Hematopoietic multipotent progenitor cell treated with erythropoietin and hydrocortisone succinate and interleukin-3 and kit ligand, for 8 days (in vitro differentiated cells): ENCODE results near the gene OR1I1.

ENCODE experiments used
- DNase-seq: peaks from one replicate; pipeline ENCODE4 v3.0.0-alpha.2; 2015

Gene OR1I1

DNA sequence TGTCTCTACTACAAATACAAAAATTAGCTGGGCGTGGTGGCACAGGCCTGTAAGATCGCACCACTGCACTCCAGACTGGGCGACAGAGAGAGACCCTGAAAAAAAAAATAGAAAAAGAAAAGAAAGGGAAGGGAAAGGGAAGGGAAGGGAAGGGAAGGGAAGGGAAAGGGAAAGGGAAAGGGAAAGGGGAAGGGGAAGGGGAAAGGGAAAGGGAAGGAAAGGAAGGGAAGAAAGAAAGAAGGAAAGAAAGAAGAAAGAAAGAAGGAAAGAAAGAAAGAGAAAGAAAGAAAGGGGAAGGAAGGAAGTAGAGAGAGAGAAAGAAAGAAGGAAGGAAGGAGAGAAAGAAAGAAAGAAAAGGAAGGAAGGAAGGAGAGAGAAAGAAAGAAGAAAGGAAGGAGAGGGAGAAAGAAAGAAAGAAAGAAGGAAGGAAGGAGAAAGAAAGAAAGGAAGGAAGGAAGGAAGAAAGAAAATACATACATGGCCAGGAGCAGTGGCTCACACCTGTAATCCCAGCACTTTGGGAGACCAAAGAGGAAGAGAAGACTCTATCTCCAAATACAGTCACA, 17.1 kb downstream of the OR1I1 start:
- DNase-seq, result no peak

- peak; percentile 64 for DNase-seq
Measured at GRCh38 chr19:15101479-15102082, 19.6 kb downstream of the OR1I1 start.

- DNase-seq, result no peak
Measured at GRCh38 chr19:15104003-15104402, 22.0 kb downstream of the OR1I1 start.

DNA sequence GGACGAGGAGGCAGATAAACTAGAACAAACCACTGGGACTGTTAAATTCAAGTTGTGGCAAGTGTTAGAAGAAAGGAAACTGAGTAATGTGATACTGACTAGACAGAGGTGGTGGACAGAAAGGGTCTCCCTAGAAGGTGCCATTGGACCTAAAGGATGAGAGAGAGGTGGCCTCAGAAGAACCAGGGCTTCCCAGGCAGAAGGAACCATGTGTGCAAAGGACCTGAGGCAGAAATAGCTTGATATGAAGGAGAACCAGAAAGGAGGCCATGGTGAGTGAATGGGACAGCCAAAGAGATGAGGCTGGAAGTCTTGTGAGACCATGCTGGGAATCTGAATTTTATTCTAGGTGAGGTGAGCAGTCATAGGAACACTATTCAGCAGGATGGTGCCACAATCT, 22.4 kb downstream of the OR1I1 start:
- no peak for DNase-seq

- no peak for DNase-seq
Measured at GRCh38 chr19:15105044-15105443, 23.0 kb downstream of the OR1I1 start.

DNA sequence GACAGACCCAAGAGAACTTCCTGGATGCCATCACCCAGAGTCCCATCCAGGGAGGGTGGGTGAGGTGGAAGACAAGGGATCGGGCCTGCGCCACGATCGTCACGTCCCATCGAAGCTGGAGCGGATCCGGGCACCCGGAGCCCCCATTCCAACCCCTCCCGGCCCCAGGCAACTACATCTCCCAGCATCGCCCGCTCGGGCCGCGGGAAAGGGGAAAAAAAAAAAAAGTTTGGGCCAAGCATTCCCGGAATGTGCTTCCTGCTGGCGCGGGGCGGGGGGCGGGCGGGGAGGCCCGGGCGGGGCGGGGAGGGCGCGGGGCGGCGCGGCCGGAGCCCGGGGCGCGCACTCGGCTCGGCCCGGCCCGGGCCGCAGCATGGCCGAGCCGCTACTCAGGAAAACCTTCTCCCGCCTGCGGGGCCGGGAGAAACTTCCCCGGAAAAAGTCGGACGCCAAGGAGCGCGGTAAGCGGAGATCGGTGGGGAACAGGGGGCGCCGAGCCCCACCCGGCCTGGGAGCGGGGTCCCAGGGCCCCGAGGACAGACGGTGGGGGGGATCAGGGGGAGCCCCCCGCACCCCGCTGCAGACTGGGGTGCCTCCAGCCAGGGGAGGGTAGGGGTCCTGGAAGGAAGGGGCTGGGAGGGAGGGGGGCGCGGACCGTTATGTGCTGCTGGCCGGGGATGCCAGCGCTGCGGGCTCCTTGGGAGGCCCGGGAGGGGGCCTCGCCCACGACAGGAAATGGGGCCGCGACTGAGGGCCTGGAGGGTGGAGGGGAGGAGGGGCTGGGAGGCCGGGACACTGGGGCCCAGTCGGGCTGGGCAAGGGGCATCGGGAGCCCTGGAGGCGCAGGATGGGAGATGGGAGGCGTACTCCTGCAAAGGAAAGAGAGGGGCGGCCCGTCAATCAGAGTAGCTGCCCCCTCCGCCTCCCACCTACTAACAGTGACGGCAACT, 25.3 kb downstream of the OR1I1 start, which contains the start of gene SYDE1:
Gene SYDE1, plus strand, starts transcription at position 341 of the 950 bp plus-strand sequence. Its CDS starts 33 bp downstream, at position 374.
- no peak for DNase-seq

- no peak for DNase-seq
Measured at GRCh38 chr19:15108145-15108844, 26.3 kb downstream of the OR1I1 start.

DNA sequence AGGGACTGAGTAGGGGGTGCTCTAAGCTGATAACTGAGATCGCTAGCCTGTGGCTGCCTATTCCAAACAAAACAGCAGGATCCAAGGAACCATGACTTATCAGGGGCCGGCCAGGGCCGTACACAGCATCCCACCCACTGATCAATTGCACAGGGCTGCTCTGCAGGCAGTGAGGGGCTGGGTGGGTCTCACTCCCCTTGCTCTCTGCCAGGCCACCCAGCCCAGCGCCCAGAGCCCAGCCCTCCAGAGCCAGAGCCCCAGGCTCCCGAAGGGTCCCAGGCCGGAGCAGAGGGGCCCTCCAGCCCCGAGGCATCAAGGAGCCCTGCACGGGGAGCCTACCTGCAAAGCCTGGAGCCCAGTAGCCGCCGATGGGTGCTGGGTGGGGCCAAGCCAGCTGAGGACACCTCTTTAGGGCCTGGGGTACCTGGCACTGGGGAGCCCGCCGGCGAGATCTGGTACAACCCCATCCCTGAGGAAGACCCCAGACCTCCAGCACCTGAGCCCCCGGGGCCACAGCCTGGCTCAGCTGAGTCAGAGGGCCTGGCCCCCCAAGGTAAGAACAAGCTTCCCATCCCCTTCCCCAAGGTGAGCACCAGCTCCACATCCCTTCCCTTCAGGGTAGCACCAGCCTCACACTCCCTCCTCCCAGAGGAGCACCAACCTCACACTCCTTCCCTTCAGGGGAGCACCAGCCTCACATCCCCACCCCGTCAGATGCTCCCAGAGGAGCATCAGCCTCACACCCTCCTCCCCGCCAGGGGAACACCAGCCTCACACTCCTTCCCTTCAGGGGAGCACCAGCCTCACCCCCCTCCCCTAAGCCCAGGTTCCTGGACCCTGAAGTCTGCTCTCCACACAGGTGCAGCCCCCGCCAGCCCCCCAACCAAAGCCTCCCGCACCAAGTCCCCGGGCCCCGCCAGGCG, 27.1 kb downstream of the OR1I1 start:
- DNase-seq, result no peak

GRCh38 chr19:15109768-15110417, 27.9 kb downstream of the OR1I1 start:
- DNase-seq, result no peak

DNA sequence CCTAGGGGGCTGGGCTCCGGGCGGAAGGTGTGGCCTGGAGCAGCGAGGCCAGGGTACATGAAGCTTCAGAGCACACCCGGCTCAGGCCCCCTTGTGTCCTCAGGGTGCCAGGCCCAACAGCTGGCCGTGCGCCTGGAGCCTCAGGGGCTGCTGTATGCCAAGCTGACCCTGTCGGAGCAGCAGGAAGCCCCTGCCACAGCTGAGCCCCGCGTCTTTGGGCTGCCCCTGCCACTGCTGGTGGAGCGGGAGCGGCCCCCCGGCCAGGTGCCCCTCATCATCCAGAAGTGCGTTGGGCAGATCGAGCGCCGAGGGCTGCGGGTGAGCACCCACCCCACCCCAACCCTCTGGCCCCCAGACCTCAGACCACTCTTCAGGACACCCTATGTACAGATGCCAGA, 28.4 kb downstream of the OR1I1 start:
- DNase-seq, result no peak

- DNase-seq, result no peak
Measured at GRCh38 chr19:15111758-15112157, 29.7 kb downstream of the OR1I1 start.

- peak; percentile 11 for DNase-seq
Measured at GRCh38 chr19:15112385-15112784, 30.4 kb downstream of the OR1I1 start.

DNA sequence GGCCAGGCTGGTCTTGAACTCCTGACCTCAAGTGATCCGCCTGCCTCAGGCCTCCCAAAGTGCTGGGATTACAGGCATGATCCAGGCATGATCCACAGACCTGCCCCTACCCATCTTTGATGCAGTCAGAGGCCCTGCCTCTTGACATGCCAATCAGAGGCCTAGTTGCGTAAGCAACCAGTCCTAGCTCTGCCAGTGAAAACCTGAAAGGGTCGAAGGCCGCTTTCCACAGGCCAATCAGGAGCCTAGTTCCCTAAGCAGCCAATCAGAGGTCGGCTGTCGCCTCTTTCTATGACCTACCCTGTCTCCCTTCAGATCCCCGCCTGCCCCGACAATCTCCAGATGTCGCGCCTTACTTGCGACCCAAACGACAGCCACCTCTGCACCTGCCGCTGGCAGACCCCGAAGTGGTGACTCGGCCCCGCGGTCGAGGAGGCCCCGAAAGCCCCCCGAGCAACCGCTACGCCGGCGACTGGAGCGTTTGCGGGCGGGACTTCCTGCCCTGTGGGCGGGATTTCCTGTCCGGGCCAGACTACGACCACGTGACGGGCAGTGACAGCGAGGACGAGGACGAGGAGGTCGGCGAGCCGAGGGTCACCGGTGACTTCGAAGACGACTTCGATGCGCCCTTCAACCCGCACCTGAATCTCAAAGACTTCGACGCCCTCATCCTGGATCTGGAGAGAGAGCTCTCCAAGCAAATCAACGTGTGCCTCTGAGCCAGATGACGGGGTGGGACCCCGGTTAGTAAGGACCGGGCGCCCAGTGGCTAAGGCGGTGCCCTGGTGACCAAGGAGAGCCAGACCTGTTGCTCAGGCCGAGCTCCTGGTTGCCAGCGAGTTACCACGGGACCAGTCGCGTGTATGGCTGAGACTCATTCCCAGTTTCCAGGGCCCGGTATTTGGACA, 31.5 kb downstream of the OR1I1 start:
- no peak for DNase-seq

DNA sequence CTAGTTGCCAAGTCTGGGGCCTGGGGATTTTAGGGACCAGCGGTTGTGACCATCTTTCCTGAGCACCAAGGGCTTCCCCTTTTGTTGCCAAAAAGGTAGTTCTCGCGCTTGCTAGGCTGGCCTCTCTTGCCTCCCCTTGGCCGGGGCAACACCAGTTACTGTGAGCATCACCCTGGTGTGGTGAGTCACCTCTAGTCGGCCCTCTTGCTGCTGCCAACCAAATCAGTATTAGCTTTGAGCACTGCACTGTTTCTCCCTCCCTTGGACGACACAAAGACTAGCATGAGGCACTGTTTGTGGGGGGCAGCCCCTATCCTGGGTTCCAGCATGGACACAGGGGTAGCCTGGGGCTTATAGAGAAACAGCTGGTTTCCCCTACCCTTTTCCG, 32.1 kb downstream of the OR1I1 start:
- DNase-seq, result no peak

DNA sequence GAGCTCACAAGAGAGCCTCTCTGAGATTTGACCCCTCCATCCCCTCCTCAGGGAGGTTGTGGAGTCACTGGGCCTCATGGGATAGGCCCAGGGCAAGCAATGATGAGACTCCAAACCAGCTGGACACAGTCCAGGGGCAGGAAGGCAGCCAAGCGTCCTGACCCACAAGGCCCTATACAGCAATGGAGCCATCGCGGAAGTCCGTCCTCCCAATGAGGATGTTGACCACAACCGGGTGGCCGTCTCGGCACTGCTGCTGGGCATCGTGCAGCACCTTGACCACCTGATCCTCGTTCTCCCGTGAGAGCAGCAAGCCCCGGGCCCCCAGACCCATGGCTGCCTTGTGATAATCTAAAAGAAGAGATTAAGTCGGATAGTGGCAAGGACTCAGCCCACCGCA, 33.1 kb downstream of the OR1I1 start:
- no peak for DNase-seq

DNA sequence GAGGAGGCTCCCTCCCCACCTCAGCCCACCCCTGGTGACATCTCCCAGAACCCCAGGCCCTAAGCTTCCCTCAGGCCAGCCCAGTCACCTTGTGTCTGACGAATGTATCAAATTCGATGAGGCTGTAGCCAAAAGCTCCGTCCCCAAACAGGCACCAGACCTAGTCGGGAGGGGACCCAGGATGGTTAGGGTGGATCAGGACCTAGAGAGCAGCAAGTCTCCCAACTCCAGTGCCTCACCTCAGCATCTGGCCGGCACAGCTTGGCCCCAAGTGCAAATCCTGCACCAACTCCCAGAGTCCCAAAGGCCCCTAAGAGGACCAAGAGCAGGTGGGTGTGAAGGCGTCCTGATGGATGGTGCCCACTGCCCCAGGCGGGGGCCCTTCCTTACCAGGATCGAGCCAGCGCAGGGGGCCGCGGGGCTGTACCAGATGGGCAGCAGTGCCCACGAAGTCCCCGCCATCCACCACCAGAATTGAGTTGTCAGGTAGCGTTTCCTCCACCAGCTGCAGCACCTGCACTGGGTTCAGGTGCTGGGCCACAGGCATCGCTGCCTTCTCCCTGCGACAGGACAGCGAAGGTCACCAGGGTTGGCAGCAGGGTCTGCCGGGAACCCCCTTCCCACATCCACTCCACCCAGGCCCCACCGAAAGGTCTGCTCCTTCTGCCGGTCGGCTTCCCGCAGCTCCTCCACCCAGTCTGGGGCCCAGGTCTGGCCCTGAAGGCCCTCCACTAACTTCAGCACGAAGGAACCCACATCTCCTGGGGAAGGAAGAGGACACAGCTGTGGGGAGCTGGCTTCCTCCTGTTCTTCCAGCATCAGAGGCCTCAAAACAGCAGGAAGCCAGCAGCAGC, 34.0 kb downstream of the OR1I1 start:
- no peak for DNase-seq

GRCh38 chr19:15116856-15117255, 34.8 kb downstream of the OR1I1 start:
- DNase-seq, result no peak

DNA sequence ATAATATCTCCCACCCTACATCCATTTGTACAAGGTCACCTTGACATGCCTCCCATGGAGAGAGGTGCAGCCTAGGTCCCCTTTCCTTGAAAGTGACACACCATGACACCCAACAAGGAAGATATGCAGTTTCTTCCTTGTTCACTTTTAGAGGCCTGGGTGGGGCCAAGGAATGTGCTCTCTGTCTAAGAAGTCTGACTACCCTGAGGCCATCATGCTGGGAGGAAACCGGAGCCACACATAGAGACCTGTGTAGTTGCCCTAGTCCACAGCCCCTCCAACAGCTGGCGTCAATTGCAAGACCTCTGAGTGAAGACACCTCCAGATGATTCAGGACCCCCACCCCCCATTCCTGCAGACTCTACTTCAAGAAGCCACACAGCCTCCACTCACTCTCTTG, 36.2 kb downstream of the OR1I1 start:
- no peak for DNase-seq

- no peak for DNase-seq
Measured at GRCh38 chr19:15118789-15119494, 36.9 kb downstream of the OR1I1 start.
